Measurements from ENCODE around the gene IP6K1.

The IP6K1 gene

GRCh38 chr3:49733551-49733950 lies 52.8 kb downstream of the IP6K1 start:
- ChIA-PET CTCF (no interaction called here), POLR2A (no interaction called here)
- DNase-seq (ENCODE audit: extremely low spot score) = no peak
- no peak for TF ChIP-seq ARNT (IDR thresholded peaks at IDR 0.05)
- no peak for TF ChIP-seq HDGF (IDR thresholded peaks at IDR 0.05; ENCODE audit: borderline replicate concordance)
- TF ChIP-seq SUZ12 (IDR thresholded peaks at IDR 0.05) = no peak
- no peak for TF ChIP-seq FOXM1 (IDR thresholded peaks at IDR 0.05; ENCODE audit: borderline replicate concordance)
- TF ChIP-seq PKNOX1 (IDR thresholded peaks at IDR 0.05) = no peak
- TF ChIP-seq NFRKB (IDR thresholded peaks at IDR 0.05) = no peak
- no peak for TF ChIP-seq FOXK2 (IDR thresholded peaks at IDR 0.05)
- TF ChIP-seq SP1 (IDR thresholded peaks at IDR 0.05) = no peak
- TF ChIP-seq FOXA1 (IDR thresholded peaks at IDR 0.05) = no peak
- TF ChIP-seq LEF1 (IDR thresholded peaks at IDR 0.05; ENCODE audit: borderline replicate concordance) = no peak
- TF ChIP-seq ZNF384 (IDR thresholded peaks at IDR 0.05) = no peak
- TF ChIP-seq BHLHE40 (IDR thresholded peaks at IDR 0.05; ENCODE audit: borderline replicate concordance) = no peak
- TF ChIP-seq CTBP1 (IDR thresholded peaks at IDR 0.05; ENCODE audit: borderline replicate concordance) = no peak
- TF ChIP-seq L3MBTL2 (conservative IDR thresholded peaks at IDR 0.05) = no peak
- no peak for TF ChIP-seq TARDBP (IDR thresholded peaks at IDR 0.05)
- TF ChIP-seq ELF4 (IDR thresholded peaks at IDR 0.05) = no peak

- no peak for TF ChIP-seq ELF4 (IDR thresholded peaks at IDR 0.05)
- no peak for TF ChIP-seq BHLHE40 (IDR thresholded peaks at IDR 0.05; ENCODE audit: borderline replicate concordance)
- TF ChIP-seq ARNT (IDR thresholded peaks at IDR 0.05) = no peak
- TF ChIP-seq TARDBP (IDR thresholded peaks at IDR 0.05) = no peak
- TF ChIP-seq ZNF384 (IDR thresholded peaks at IDR 0.05) = no peak
- TF ChIP-seq L3MBTL2 (conservative IDR thresholded peaks at IDR 0.05) = no peak
- no peak for TF ChIP-seq NFRKB (IDR thresholded peaks at IDR 0.05)
- no peak for TF ChIP-seq SUZ12 (IDR thresholded peaks at IDR 0.05)
- no peak for TF ChIP-seq PKNOX1 (IDR thresholded peaks at IDR 0.05)
- TF ChIP-seq HDGF (IDR thresholded peaks at IDR 0.05; ENCODE audit: borderline replicate concordance) = no peak
- no peak for TF ChIP-seq SP1 (IDR thresholded peaks at IDR 0.05)
- TF ChIP-seq CTBP1 (IDR thresholded peaks at IDR 0.05; ENCODE audit: borderline replicate concordance) = no peak
- DNase-seq (ENCODE audit: extremely low spot score) = no peak
- ChIA-PET POLR2A (interaction anchor here (1.4 kb wide), 1 partner anchor 9 kb away, joined by 4 read pairs; the partner anchor contains the start of gene GMPPB), CTCF (no interaction called here)
Measured at GRCh38 chr3:49732597-49732996, 53.7 kb downstream of the IP6K1 start.

GRCh38 chr3:49729966-49730609 lies 56.3 kb downstream of the IP6K1 start:
- CTCF ChIA-PET = no interaction called here
- DNase-seq (ENCODE audit: extremely low spot score) = no peak
- TF ChIP-seq ARNT (IDR thresholded peaks at IDR 0.05) (no peak), TARDBP (IDR thresholded peaks at IDR 0.05) (no peak), FOXA1 (IDR thresholded peaks at IDR 0.05) (no peak), SP1 (IDR thresholded peaks at IDR 0.05) (no peak), ZNF384 (IDR thresholded peaks at IDR 0.05) (no peak), BHLHE40 (IDR thresholded peaks at IDR 0.05; ENCODE audit: borderline replicate concordance) (no peak), LEF1 (IDR thresholded peaks at IDR 0.05; ENCODE audit: borderline replicate concordance) (no peak), FOXK2 (IDR thresholded peaks at IDR 0.05) (no peak), HDGF (IDR thresholded peaks at IDR 0.05; ENCODE audit: borderline replicate concordance) (no peak), FOXM1 (IDR thresholded peaks at IDR 0.05; ENCODE audit: borderline replicate concordance) (no peak), ELF4 (IDR thresholded peaks at IDR 0.05) (no peak), NFRKB (IDR thresholded peaks at IDR 0.05) (no peak), CTBP1 (IDR thresholded peaks at IDR 0.05; ENCODE audit: borderline replicate concordance) (no peak), L3MBTL2 (conservative IDR thresholded peaks at IDR 0.05) (no peak), SUZ12 (IDR thresholded peaks at IDR 0.05) (no peak), PKNOX1 (IDR thresholded peaks at IDR 0.05) (no peak)
- POLR2A ChIA-PET = no interaction called here

- ChIA-PET CTCF (no interaction called here), POLR2A (no interaction called here)
- TF ChIP-seq FOXM1 (IDR thresholded peaks at IDR 0.05; ENCODE audit: borderline replicate concordance) (no peak), FOXK2 (IDR thresholded peaks at IDR 0.05) (no peak), SP1 (IDR thresholded peaks at IDR 0.05) (no peak), FOXA1 (IDR thresholded peaks at IDR 0.05) (no peak)
- no peak for DNase-seq (ENCODE audit: extremely low spot score)
Measured at GRCh38 chr3:49727924-49728361, 58.4 kb downstream of the IP6K1 start.

GRCh38 chr3:49727154-49727923 lies 59.0 kb downstream of the IP6K1 start:
- DNase-seq (ENCODE audit: extremely low spot score) = no peak
- ChIA-PET CTCF (no interaction called here), POLR2A (no interaction called here)
- no peak for TF ChIP-seq CTBP1 (IDR thresholded peaks at IDR 0.05; ENCODE audit: borderline replicate concordance)
- no peak for TF ChIP-seq FOXM1 (IDR thresholded peaks at IDR 0.05; ENCODE audit: borderline replicate concordance)
- no peak for TF ChIP-seq LEF1 (IDR thresholded peaks at IDR 0.05; ENCODE audit: borderline replicate concordance)
- no peak for TF ChIP-seq FOXK2 (IDR thresholded peaks at IDR 0.05)
- no peak for TF ChIP-seq L3MBTL2 (conservative IDR thresholded peaks at IDR 0.05)
- TF ChIP-seq NFRKB (IDR thresholded peaks at IDR 0.05) = no peak
- TF ChIP-seq ZNF384 (IDR thresholded peaks at IDR 0.05) = no peak
- no peak for TF ChIP-seq ARNT (IDR thresholded peaks at IDR 0.05)
